ENCODE data around the gene EIF5B. TPM values are rescaled to one million over a fixed set of nuclear protein-coding genes. Genes with fewer than 3 reads are reported as not detected.
"Not testable (repeated sequence)": the region's sequence is repeated elsewhere in the genome, so short reads cannot be mapped to it uniquely, and the experiment has no call there.

EIF5B gene
- total RNA-seq, 1 experiment from 2014 or later = 58.1 TPM

GRCh38 chr2:99342536-99342935 lies 5.3 kb downstream of the EIF5B start:
- H2BK120ac ChIP-seq (ENCODE audit: low read depth, low read length, poor library complexity, severe bottlenecking) = no peak overlapping the region
- WGBS (ENCODE audit: extremely low coverage, insufficient read length, low lambda C conversion rate) = no CpG with 5 or more reads among the region's 2 CpGs
- no peak overlapping the region for H2BK20ac ChIP-seq (ENCODE audit: low read depth, low read length, poor library complexity, severe bottlenecking)
- no peak overlapping the region for H3K23ac ChIP-seq (ENCODE audit: insufficient read length, low read depth, low read length)
- H4K91ac ChIP-seq (ENCODE audit: insufficient read length, low read depth, low read length) = no peak overlapping the region
- H3T11ph ChIP-seq (ENCODE audit: low read length) = no peak overlapping the region
- no peaks in the 10 kb centered on the region for H3K9me3 ChIP-seq (ENCODE audit: control insufficient read depth, low read depth, low read length)
- no peak overlapping the region for H3K4me2 ChIP-seq (ENCODE audit: insufficient read depth, insufficient read length, low read length)
- no peak overlapping the region for H3K56ac ChIP-seq (ENCODE audit: insufficient read length, low read depth, low read length)
- H3K4me1 ChIP-seq (ENCODE audit: insufficient read depth, low read length) = no peaks in the 10 kb centered on the region
- no peak for TF ChIP-seq CTCF (conservative IDR thresholded peaks at IDR 0.05)
- peaks cover 65% of the 10 kb centered on the region; the same call in 1 of the 2 replicates for H3K79me2 ChIP-seq (ENCODE audit: insufficient read depth, low read length)
- Mint-ChIP-seq H3K4me1 (peaks cover 5% of the 10 kb centered on the region in 2 experiments; a peak in 3 of 4 replicates), H3K27me3 (ENCODE audit: low read depth) (no peaks in the 10 kb centered on the region), H3K9me3 (no peaks in the 10 kb centered on the region), H3K27ac (peak overlapping the region in 2 of 3 experiments; percentile 48 to 57; a peak in 1 of 7 replicates), H3K4me3 (no peak overlapping the region), H3K36me3 (ENCODE audit: insufficient read depth in 1 of 3, low read depth in 3 of 3) (peaks cover 0 to 2% (median 0%) of the 10 kb centered on the region in 3 experiments; a peak in 2 of 7 replicates)
- H4K20me1 ChIP-seq (ENCODE audit: control insufficient read depth, insufficient read depth, insufficient read length) = no peaks in the 10 kb centered on the region
- H3K23me2 ChIP-seq (ENCODE audit: insufficient read length, low read depth, low read length, poor library complexity, severe bottlenecking) = peaks cover 6% of the 10 kb centered on the region
- H3K79me1 ChIP-seq (ENCODE audit: insufficient read depth, low read depth, low read length, poor library complexity, severe bottlenecking) = peaks cover 10% of the 10 kb centered on the region
- no peak overlapping the region for H3K9ac ChIP-seq (ENCODE audit: extremely low read depth, insufficient read length, low read length)
- DNase-seq = no peak
- H4K5ac ChIP-seq (ENCODE audit: insufficient read length, low read depth, low read length) = no peak overlapping the region
- no peak overlapping the region for H2AFZ ChIP-seq (ENCODE audit: low read length)
- H2BK12ac ChIP-seq (ENCODE audit: insufficient read length, low read depth, low read length) = no peak overlapping the region
- no peak overlapping the region for H3K18ac ChIP-seq (ENCODE audit: insufficient read length, low read depth, low read length)
- H3K27ac ChIP-seq (ENCODE audit: insufficient read length, low read depth, low read length) = no peak overlapping the region
- no peak overlapping the region for H2BK15ac ChIP-seq (ENCODE audit: low read depth, low read length)
- H4K8ac ChIP-seq (replicated peaks; ENCODE audit: insufficient read length, low read depth, low read length) = no peak overlapping the region
- no peak overlapping the region for H3K4ac ChIP-seq (ENCODE audit: low read depth, low read length)
- H3K27me3 ChIP-seq (ENCODE audit: insufficient read depth, low read length) = no peaks in the 10 kb centered on the region
- no peak overlapping the region for H2AK5ac ChIP-seq (ENCODE audit: insufficient read length, low read length)
- no peak overlapping the region for H3K14ac ChIP-seq (ENCODE audit: insufficient read depth, low read length)
- H2BK5ac ChIP-seq (ENCODE audit: insufficient read length, low read length) = no peak overlapping the region

GRCh38 chr2:99345446-99345845 lies 8.3 kb downstream of the EIF5B start:
- H3K79me2 ChIP-seq (ENCODE audit: insufficient read depth, low read length) = peaks cover 55% of the 10 kb centered on the region; the same call in 1 of the 2 replicates
- not testable (repeated sequence) for H3K23ac ChIP-seq (ENCODE audit: insufficient read length, low read depth, low read length); DNase-seq; H3K9ac ChIP-seq (ENCODE audit: extremely low read depth, insufficient read length, low read length); H3K14ac ChIP-seq (ENCODE audit: insufficient read depth, low read length); H2BK5ac ChIP-seq (ENCODE audit: insufficient read length, low read length); H4K8ac ChIP-seq (replicated peaks; ENCODE audit: insufficient read length, low read depth, low read length); H2BK120ac ChIP-seq (ENCODE audit: low read depth, low read length, poor library complexity, severe bottlenecking); H4K20me1 ChIP-seq (ENCODE audit: control insufficient read depth, insufficient read depth, insufficient read length); H3K4me1 Mint-ChIP-seq; H2AFZ ChIP-seq (ENCODE audit: low read length); H3K23me2 ChIP-seq (ENCODE audit: insufficient read length, low read depth, low read length, poor library complexity, severe bottlenecking); H3K9me3 ChIP-seq (ENCODE audit: control insufficient read depth, low read depth, low read length); H3K36me3 Mint-ChIP-seq (ENCODE audit: insufficient read depth in 1 of 3, low read depth in 3 of 3); H2AK5ac ChIP-seq (ENCODE audit: insufficient read length, low read length); H3K4me2 ChIP-seq (ENCODE audit: insufficient read depth, insufficient read length, low read length); H2BK15ac ChIP-seq (ENCODE audit: low read depth, low read length); H3K4ac ChIP-seq (ENCODE audit: low read depth, low read length); H3K4me3 Mint-ChIP-seq; H2BK12ac ChIP-seq (ENCODE audit: insufficient read length, low read depth, low read length); H3K18ac ChIP-seq (ENCODE audit: insufficient read length, low read depth, low read length); H3K27ac ChIP-seq (ENCODE audit: insufficient read length, low read depth, low read length); H3K9me3 Mint-ChIP-seq; H3T11ph ChIP-seq (ENCODE audit: low read length); H3K27me3 ChIP-seq (ENCODE audit: insufficient read depth, low read length); H2BK20ac ChIP-seq (ENCODE audit: low read depth, low read length, poor library complexity, severe bottlenecking); H4K5ac ChIP-seq (ENCODE audit: insufficient read length, low read depth, low read length); H3K4me1 ChIP-seq (ENCODE audit: insufficient read depth, low read length); H3K56ac ChIP-seq (ENCODE audit: insufficient read length, low read depth, low read length); H4K91ac ChIP-seq (ENCODE audit: insufficient read length, low read depth, low read length); H3K27me3 Mint-ChIP-seq (ENCODE audit: low read depth)
- H3K27ac Mint-ChIP-seq = 0 out of 7 replicates have a peak overlapping the region, but pooled peaks of 1 of the 3 experiments have one; percentile 34
- WGBS (ENCODE audit: extremely low coverage, insufficient read length, low lambda C conversion rate) = no CpG with 5 or more reads among the region's 7 CpGs
- H3K79me1 ChIP-seq (ENCODE audit: insufficient read depth, low read depth, low read length, poor library complexity, severe bottlenecking) = peaks cover 14% of the 10 kb centered on the region
